Measurements from ENCODE around the gene RMND5A. TPM values are rescaled to one million over a fixed set of nuclear protein-coding genes. Genes with fewer than 3 reads are reported as not detected.
A peak's percentile ranks its signal among the peaks of the same experiment; 100 is the strongest.

Gene RMND5A
- total RNA-seq, 2 donors from 2014 or later, result 45.4 to 49.3 TPM

- H3K4me1 Mint-ChIP-seq, result peaks cover 2% of the 10 kb centered on the region
- no peak for TF ChIP-seq CTCF (conservative IDR thresholded peaks at IDR 0.05)
- no peaks in the 10 kb centered on the region for H3K36me3 ChIP-seq (ENCODE audit: control insufficient read depth, insufficient read depth, low read length)
- H3K9ac ChIP-seq (ENCODE audit: extremely low read depth, low read length, poor library complexity, severe bottlenecking), result no peak overlapping the region
- WGBS, 2 experiments (ENCODE audit: insufficient coverage in 1 of 2, insufficient read length in 1 of 2), result 76 to 77% methylated on average over 5 to 10 of the region's 10 CpGs
- H3K27ac Mint-ChIP-seq, result no peak overlapping the region
- no peaks in the 10 kb centered on the region for H3K36me3 Mint-ChIP-seq (ENCODE audit: low read depth)
- peak; percentile 74 for DNase-seq
- peaks cover 46% of the 10 kb centered on the region for H3K27me3 Mint-ChIP-seq (ENCODE audit: insufficient read depth)
- no peaks in the 10 kb centered on the region for H3K9me3 ChIP-seq (ENCODE audit: control insufficient read depth, low read length)
- H3K27ac ChIP-seq (ENCODE audit: low read depth, low read length), result no peak overlapping the region
- H3K27me3 ChIP-seq (ENCODE audit: control insufficient read depth, insufficient read depth, low read length, poor library complexity, severe bottlenecking), result peaks cover 45% of the 10 kb centered on the region
- H3K4me3 ChIP-seq (ENCODE audit: low read length), result no peak overlapping the region
- H3K9me3 Mint-ChIP-seq, result peaks cover 3% of the 10 kb centered on the region
- H3K4me3 Mint-ChIP-seq, result no peak overlapping the region
- no peaks in the 10 kb centered on the region for H3K4me1 ChIP-seq (ENCODE audit: control insufficient read depth, insufficient read depth, low read length)
These were observed 66.0 kb downstream of the RMND5A start for GRCh38 chr2:86786001-86786536.

GRCh38 chr2:86787736-86788135, 67.6 kb downstream of the RMND5A start:
- 38 to 63% methylated on average over 1 to 2 of the region's 2 CpGs for WGBS, 2 experiments (ENCODE audit: insufficient coverage in 1 of 2, insufficient read length in 1 of 2)
- Histone ChIP-seq H3K27me3 (ENCODE audit: control insufficient read depth, insufficient read depth, low read length, poor library complexity, severe bottlenecking) (peaks cover 62% of the 10 kb centered on the region), H3K27ac (ENCODE audit: low read depth, low read length) (no peak overlapping the region), H3K9ac (ENCODE audit: extremely low read depth, low read length, poor library complexity, severe bottlenecking) (no peak overlapping the region), H3K4me1 (ENCODE audit: control insufficient read depth, insufficient read depth, low read length) (no peaks in the 10 kb centered on the region), H3K4me3 (ENCODE audit: low read length) (no peak overlapping the region), H3K36me3 (ENCODE audit: control insufficient read depth, insufficient read depth, low read length) (no peaks in the 10 kb centered on the region), H3K9me3 (ENCODE audit: control insufficient read depth, low read length) (no peaks in the 10 kb centered on the region)
- no peak overlapping the region for H3K27ac Mint-ChIP-seq
- peaks cover 3% of the 10 kb centered on the region for H3K9me3 Mint-ChIP-seq
- DNase-seq, result no peak
- H3K4me3 Mint-ChIP-seq, result no peak overlapping the region
- H3K36me3 Mint-ChIP-seq (ENCODE audit: low read depth), result no peaks in the 10 kb centered on the region
- TF ChIP-seq CTCF (conservative IDR thresholded peaks at IDR 0.05), result no peak
- H3K4me1 Mint-ChIP-seq, result peaks cover 7% of the 10 kb centered on the region
- peaks cover 62% of the 10 kb centered on the region for H3K27me3 Mint-ChIP-seq (ENCODE audit: insufficient read depth)

GRCh38 chr2:86788165-86788564, 68.1 kb downstream of the RMND5A start:
- no peaks in the 10 kb centered on the region for H3K9me3 ChIP-seq (ENCODE audit: control insufficient read depth, low read length)
- H3K4me3 Mint-ChIP-seq, result no peak overlapping the region
- no peak overlapping the region for H3K4me3 ChIP-seq (ENCODE audit: low read length)
- no peaks in the 10 kb centered on the region for H3K4me1 ChIP-seq (ENCODE audit: control insufficient read depth, insufficient read depth, low read length)
- H3K36me3 ChIP-seq (ENCODE audit: control insufficient read depth, insufficient read depth, low read length), result no peaks in the 10 kb centered on the region
- H3K9me3 Mint-ChIP-seq, result peaks cover 3% of the 10 kb centered on the region
- H3K27ac Mint-ChIP-seq, result no peak overlapping the region
- peaks cover 66% of the 10 kb centered on the region for H3K27me3 Mint-ChIP-seq (ENCODE audit: insufficient read depth)
- no peak overlapping the region for H3K27ac ChIP-seq (ENCODE audit: low read depth, low read length)
- H3K36me3 Mint-ChIP-seq (ENCODE audit: low read depth), result no peaks in the 10 kb centered on the region
- no peak overlapping the region for H3K9ac ChIP-seq (ENCODE audit: extremely low read depth, low read length, poor library complexity, severe bottlenecking)
- no peak for DNase-seq
- TF ChIP-seq CTCF (conservative IDR thresholded peaks at IDR 0.05), result no peak
- 86 to 89% methylated on average over 7 of the region's 7 CpGs for WGBS, 2 experiments (ENCODE audit: insufficient coverage in 1 of 2, insufficient read length in 1 of 2)
- H3K27me3 ChIP-seq (ENCODE audit: control insufficient read depth, insufficient read depth, low read length, poor library complexity, severe bottlenecking), result peaks cover 66% of the 10 kb centered on the region
- peaks cover 7% of the 10 kb centered on the region for H3K4me1 Mint-ChIP-seq
